K562 (cell line): ENCODE data around the gene SERINC5. TPM values are rescaled to one million over a fixed set of nuclear protein-coding genes. Genes with fewer than 3 reads are reported as not detected.
A peak's percentile ranks its signal among the peaks of the same experiment; 100 is the strongest.

Source experiments
- BHLHE40 ChIP-seq: IDR thresholded peaks from 2 replicates; pipeline ENCODE4 v1.6.1; 2011; ENCODE audit warnings: low read length, improper control_type of control experiment
- CEBPB ChIP-seq: fragments of 450-650 bp; IDR thresholded peaks from 2 replicates; pipeline ENCODE4 v1.6.1; 2016; ENCODE audit warnings: missing genetic modification characterization, missing compliant biosample characterization
- CXXC5 ChIP-seq: fragments of 250-450 bp; sonication (Bioruptor Pico); IDR thresholded peaks from 2 replicates; pipeline ENCODE4 v1.8.0; 2022; ENCODE audit warnings: inconsistent platforms, mild to moderate bottlenecking, moderate library complexity
- HDGF ChIP-seq: fragments of 450-650 bp; IDR thresholded peaks from 2 replicates; pipeline ENCODE4 v1.6.1; 2016
- HINFP ChIP-seq: fragments of 450-650 bp; conservative IDR thresholded peaks from 2 replicates; pipeline ENCODE4 v1.6.1; 2016; ENCODE audit warnings: missing genetic modification characterization, low read depth, mild to moderate bottlenecking, control low read depth, missing compliant biosample characterization
- IRF1 ChIP-seq: sonication (generic); formaldehyde crosslinking; IDR thresholded peaks from 2 replicates; pipeline ENCODE4 v1.8.0; 2022; ENCODE audit warnings: missing genetic modification reagents, mild to moderate bottlenecking, borderline replicate concordance
- IRF9 ChIP-seq: fragments of 450-650 bp; IDR thresholded peaks from 2 replicates; pipeline ENCODE4 v1.6.1; 2016; ENCODE audit warnings: missing biosample characterization, missing genetic modification characterization
- KHSRP ChIP-seq: fragments of 450-650 bp; IDR thresholded peaks from 2 replicates; pipeline ENCODE4 v1.6.1; 2017
- MITF ChIP-seq: IDR thresholded peaks from 2 replicates; pipeline ENCODE4 v1.6.1; 2014; ENCODE audit warnings: antibody characterized with exemption
- MYBL2 ChIP-seq, 2 experiments: fragments of 450-650 bp in 1 of 2; sonication (generic) in 1 of 2; formaldehyde crosslinking in 1 of 2; IDR thresholded peaks; 2 replicates each; pipeline versions ENCODE4 v1.6.1 to v1.8.1; 2017 to 2022; ENCODE audit warnings: borderline replicate concordance in 1 of 2, inconsistent platforms in 1 of 2, low read depth in 1 of 2, mild to moderate bottlenecking in 1 of 2, missing genetic modification reagents in 1 of 2, moderate library complexity in 1 of 2
- NCOA2 ChIP-seq, 2 experiments: fragments of 450-650 bp; IDR thresholded peaks; 2 replicates each; pipeline ENCODE4 v1.6.1; 2018; ENCODE audit warnings: mild to moderate bottlenecking in 2 of 2, moderate library complexity in 1 of 2; ENCODE audit not compliant: partially characterized antibody in 2 of 2
- POLR2H ChIP-seq: IDR thresholded peaks from 2 replicates; pipeline ENCODE4 v1.6.1; 2016; ENCODE audit warnings: missing genetic modification characterization, low read depth, mild to moderate bottlenecking, control low read depth, missing compliant biosample characterization, moderate library complexity
- RBM15 ChIP-seq: fragments of 200-400 bp; formaldehyde crosslinking; IDR thresholded peaks from 2 replicates; pipeline ENCODE4 v1.6.1; 2018; ENCODE audit warnings: mild to moderate bottlenecking, low read length, moderate library complexity; ENCODE audit not compliant: insufficient read depth
- SIN3A ChIP-seq, 2 experiments: fragments of 150-350 bp in 1 of 2; IDR thresholded peaks; 2 replicates each; pipeline ENCODE4 v1.6.1; 2011 to 2016; ENCODE audit warnings: borderline replicate concordance in 2 of 2, low read depth in 2 of 2, low read length in 2 of 2, mild to moderate bottlenecking in 2 of 2, moderate library complexity in 2 of 2; ENCODE audit not compliant: control insufficient read depth in 1 of 2
- SMAD2 ChIP-seq: fragments of 150-350 bp; IDR thresholded peaks from 2 replicates; pipeline ENCODE4 v1.6.1; 2014; ENCODE audit warnings: low read depth, mild to moderate bottlenecking, low read length
- STAT6 ChIP-seq: sonication (generic); formaldehyde crosslinking; IDR thresholded peaks from 2 replicates; pipeline ENCODE4 v1.8.1; 2023; ENCODE audit warnings: mild to moderate bottlenecking, missing genetic modification reagents
- ZFP1 ChIP-seq: fragments of 450-650 bp; formaldehyde crosslinking; IDR thresholded peaks from 2 replicates; pipeline ENCODE4 v1.4.0; 2020; ENCODE audit warnings: mild to moderate bottlenecking, mixed read lengths
- ZNF3 ChIP-seq: fragments of 250-450 bp; sonication (Bioruptor Pico); IDR thresholded peaks from 2 replicates; pipeline ENCODE4 v1.5.0; 2021; ENCODE audit warnings: mild to moderate bottlenecking, moderate library complexity
- ZNF551 ChIP-seq: fragments of 250-450 bp; sonication (Bioruptor Pico); IDR thresholded peaks from 2 replicates; pipeline ENCODE4 v1.5.0; 2021; ENCODE audit warnings: mild to moderate bottlenecking, moderate library complexity
- ZNF766 ChIP-seq: fragments of 200-800 bp; sonication (Bioruptor generic); conservative IDR thresholded peaks from 2 replicates; pipeline ENCODE4 v1.6.1; 2016; ENCODE audit warnings: missing genetic modification characterization, missing compliant biosample characterization
- polyA plus RNA-seq, 8 experiments: library from polyadenylated mRNA; depleted of rRNA in 4 of 8; stranded (reverse) in 5 of 8; unstranded in 3 of 8; fragments of >200 nt; fragmentation: Nextera tagmentation in 2 of 8; fragmentation: Illumina TruSeq in 1 of 8; extraction: Ambion mirVana in 2 of 8; extraction: Trizol in 1 of 8; gene quantifications; 2 replicates each; pipeline versions ENCODE4 v1.2.1 to v1.2.3, GENCODE V29; 2011 to 2014; ENCODE audit warnings: inconsistent platforms in 1 of 8, missing spikeins in 1 of 8
- total RNA-seq, 7 experiments: library from RNA; depleted of rRNA in 6 of 7; stranded (reverse); fragments of >200 nt in 6 of 7; fragmentation: Illumina TruSeq in 2 of 7; extraction: Trizol in 2 of 7; gene quantifications; 2 replicates each; pipeline versions ENCODE4 v1.2.1 to v1.2.3, GENCODE V29; 2011 to 2021; ENCODE audit warnings: low replicate concordance in 1 of 7

Gene SERINC5
- total and polyA plus RNA-seq, 9 of the 15 experiments (the other 6 are each of a cell fraction or from before 2014, with no cell fraction given), result 1.4 to 7.9 (median 3.7) TPM

- TF ChIP-seq CXXC5 (CRISPR knock-in tag) (peak; percentile 83), MITF (no peak), ZNF551 (CRISPR knock-in tag) (no peak), POLR2H (tag) (no peak), STAT6 (CRISPR knock-in tag) (no peak), IRF9 (tag) (no peak), ZNF766 (CRISPR knock-in tag) (peak; percentile 96), SMAD2 (no peak), NCOA2 (IDR thresholded peaks at IDR 0.05; ENCODE audit: partially characterized antibody in 2 of 2) (no peak), ZFP1 (CRISPR knock-in tag) (no peak), IRF1 (CRISPR knock-in tag) (no peak), BHLHE40 (peak; percentile 88), SIN3A (IDR thresholded peaks at IDR 0.05; ENCODE audit: borderline replicate concordance in 2 of 2, control insufficient read depth in 1 of 2, low read depth in 2 of 2, low read length in 2 of 2) (no peak), MYBL2 (IDR thresholded peaks at IDR 0.05; ENCODE audit: low read depth) (no peak), MYBL2 (CRISPR knock-in tag; IDR thresholded peaks at IDR 0.05; ENCODE audit: borderline replicate concordance) (no peak), HINFP (tag) (no peak), RBM15 (no peak), ZNF3 (no peak), CEBPB (tag) (peak; percentile 88), HDGF (no peak), KHSRP (peak; percentile 71; the same call in 1 of the 2 replicates)
Observed at GRCh38 chr5:80204808-80205614, 50.8 kb downstream of the SERINC5 start (continued).
